Jurkat, Clone E6-1 (cell line): Measurements from ENCODE around the gene PDE3A.

Experiments
- DNase-seq: peaks from one replicate; pipeline ENCODE4 v3.0.0-alpha.2; 2011; ENCODE audit warnings: low read depth, low spot score
- H3K4me3 ChIP-seq: 2 replicates; pipeline ENCODE4 v1.5.1; 2011; ENCODE audit warnings: mild to moderate bottlenecking, low read length, control low read depth, moderate library complexity

PDE3A gene

GRCh38 chr12:20448781-20449180, 80.4 kb downstream of the PDE3A start:
- no peak for DNase-seq
- H3K4me3 ChIP-seq: no peak overlapping the region

- DNase-seq: no peak
Measured at GRCh38 chr12:20450591-20451180, 82.3 kb downstream of the PDE3A start.

GRCh38 chr12:20451761-20452160, 83.4 kb downstream of the PDE3A start:
- no peak for DNase-seq
- no peak overlapping the region for H3K4me3 ChIP-seq

More at GRCh38 chr12:20450591-20451180, 82.3 kb downstream of the PDE3A start:
- H3K4me3 ChIP-seq: no peak overlapping the region

- no peak for DNase-seq
- no peak overlapping the region for H3K4me3 ChIP-seq
Measured at GRCh38 chr12:20452496-20453010, 84.2 kb downstream of the PDE3A start.

- no peak overlapping the region for H3K4me3 ChIP-seq
- no peak for DNase-seq
Measured at GRCh38 chr12:20453756-20454310, 85.5 kb downstream of the PDE3A start.

- no peak for DNase-seq
- H3K4me3 ChIP-seq: no peak overlapping the region
Measured at GRCh38 chr12:20455001-20455706, 86.8 kb downstream of the PDE3A start.

GRCh38 chr12:20457582-20457981, 89.2 kb downstream of the PDE3A start:
- H3K4me3 ChIP-seq: no peak overlapping the region
- DNase-seq: no peak

- H3K4me3 ChIP-seq: no peak overlapping the region
- no peak for DNase-seq
Measured at GRCh38 chr12:20458011-20458410, 89.7 kb downstream of the PDE3A start.

GRCh38 chr12:20459920-20460319, 91.6 kb downstream of the PDE3A start:
- no peak overlapping the region for H3K4me3 ChIP-seq
- DNase-seq: no peak

- no peak overlapping the region for H3K4me3 ChIP-seq
- no peak for DNase-seq
Measured at GRCh38 chr12:20460956-20461355, 92.6 kb downstream of the PDE3A start.

GRCh38 chr12:20463913-20464524, 95.7 kb downstream of the PDE3A start:
- H3K4me3 ChIP-seq: no peak overlapping the region
- peak; percentile 4 for DNase-seq

- no peak for DNase-seq
Measured at GRCh38 chr12:20469300-20469699, 101.0 kb downstream of the PDE3A start.

GRCh38 chr12:20469756-20470155, 101.4 kb downstream of the PDE3A start:
- no peak for DNase-seq
- H3K4me3 ChIP-seq: no peak overlapping the region

More at GRCh38 chr12:20469300-20469699, 101.0 kb downstream of the PDE3A start:
- H3K4me3 ChIP-seq: no peak overlapping the region

GRCh38 chr12:20472102-20472782, 103.9 kb downstream of the PDE3A start:
- no peak overlapping the region for H3K4me3 ChIP-seq
- DNase-seq: no peak

GRCh38 chr12:20473133-20473532, 104.8 kb downstream of the PDE3A start:
- DNase-seq: no peak

GRCh38 chr12:20474016-20474415, 105.7 kb downstream of the PDE3A start:
- no peak overlapping the region for H3K4me3 ChIP-seq
- no peak for DNase-seq

More at GRCh38 chr12:20473133-20473532, 104.8 kb downstream of the PDE3A start:
- no peak overlapping the region for H3K4me3 ChIP-seq

GRCh38 chr12:20474443-20474842, 106.1 kb downstream of the PDE3A start:
- H3K4me3 ChIP-seq: no peak overlapping the region

GRCh38 chr12:20475542-20475941, 107.2 kb downstream of the PDE3A start:
- DNase-seq: no peak
- no peak overlapping the region for H3K4me3 ChIP-seq

More at GRCh38 chr12:20474443-20474842, 106.1 kb downstream of the PDE3A start:
- DNase-seq: no peak

- H3K4me3 ChIP-seq: no peak overlapping the region
- no peak for DNase-seq
Measured at GRCh38 chr12:20476551-20476950, 108.2 kb downstream of the PDE3A start.
